HG02943 (cell line): ENCODE measurements around the gene FEM1B.

Experiments
- ATAC-seq: cut with Tn5 transposase; IDR thresholded peaks from one replicate; pipeline ENCODE4 v1.9.1; 2021; ENCODE audit warnings: mild to moderate bottlenecking, low read depth, moderate library complexity; ENCODE audit not compliant: unreplicated experiment

Gene FEM1B

DNA sequence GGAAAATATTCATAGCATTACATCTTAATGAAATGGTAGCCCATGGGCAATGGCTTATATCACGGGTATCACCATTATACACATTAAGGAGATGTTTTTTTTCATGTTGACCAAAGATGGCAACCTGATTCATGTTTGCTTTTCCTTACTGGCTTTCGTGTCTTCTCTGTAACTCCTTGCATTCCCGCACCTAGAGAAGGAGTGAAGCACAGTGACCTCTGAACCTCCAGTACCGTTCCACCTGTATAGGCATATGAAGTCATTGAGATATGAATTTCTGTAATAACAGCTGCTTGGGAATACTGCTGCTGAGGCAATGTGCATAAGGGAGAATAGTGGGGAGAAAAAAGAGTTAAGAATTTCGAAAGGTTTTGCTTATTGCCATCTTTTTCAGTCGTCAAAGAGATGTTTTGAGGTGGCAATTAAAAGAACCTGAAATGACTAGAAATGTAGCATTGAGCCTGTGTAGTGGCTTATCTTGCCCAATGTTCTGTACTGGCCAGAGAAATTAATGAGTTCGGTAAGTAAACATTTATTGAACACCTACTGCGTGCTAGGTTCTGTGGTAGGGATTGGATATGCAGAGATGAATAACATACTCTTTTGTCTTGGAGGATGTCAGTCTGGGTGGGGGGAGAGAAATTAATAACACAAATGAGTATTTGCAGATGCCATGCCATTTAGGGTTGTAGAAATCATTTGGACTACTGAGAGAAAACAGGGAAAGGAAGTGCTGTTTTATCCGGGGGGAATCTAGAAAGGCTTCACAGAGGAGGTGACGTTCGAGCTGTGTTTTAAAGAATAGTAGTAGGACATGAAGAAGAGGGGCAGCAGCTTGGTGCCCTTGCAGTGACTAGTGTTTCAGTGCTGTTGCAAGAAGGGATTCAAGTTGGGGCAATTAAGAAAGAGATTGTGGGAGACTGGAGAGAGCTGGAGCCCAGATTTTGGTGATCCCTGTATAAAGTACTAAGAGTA, 2.5 kb downstream of the FEM1B start:
- ATAC-seq: no peak

DNA sequence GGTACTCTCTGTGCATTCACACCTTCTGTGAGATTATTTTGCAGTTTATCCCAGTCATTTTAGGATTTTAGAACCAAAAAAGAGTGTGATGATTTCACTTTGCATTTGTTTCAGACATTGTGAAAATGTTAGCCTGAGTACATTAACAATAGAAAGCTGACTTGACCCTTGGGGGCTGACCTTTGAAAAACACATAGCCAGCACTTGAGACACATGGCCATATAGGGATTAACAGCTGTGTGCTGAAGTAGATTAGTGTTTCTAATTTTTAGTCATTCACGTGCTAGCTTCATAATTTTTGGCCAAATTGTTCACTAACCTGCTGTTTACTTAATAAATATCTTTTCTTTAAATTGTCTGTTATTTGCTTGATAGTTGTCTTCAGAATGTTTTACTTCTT, 3.5 kb downstream of the FEM1B start:
- no peak for ATAC-seq

GRCh38 chr15:68283401-68283800, 5.9 kb downstream of the FEM1B start:
- ATAC-seq: no peak

GRCh38 chr15:68284616-68285258, 7.2 kb downstream of the FEM1B start:
- no peak for ATAC-seq

DNA sequence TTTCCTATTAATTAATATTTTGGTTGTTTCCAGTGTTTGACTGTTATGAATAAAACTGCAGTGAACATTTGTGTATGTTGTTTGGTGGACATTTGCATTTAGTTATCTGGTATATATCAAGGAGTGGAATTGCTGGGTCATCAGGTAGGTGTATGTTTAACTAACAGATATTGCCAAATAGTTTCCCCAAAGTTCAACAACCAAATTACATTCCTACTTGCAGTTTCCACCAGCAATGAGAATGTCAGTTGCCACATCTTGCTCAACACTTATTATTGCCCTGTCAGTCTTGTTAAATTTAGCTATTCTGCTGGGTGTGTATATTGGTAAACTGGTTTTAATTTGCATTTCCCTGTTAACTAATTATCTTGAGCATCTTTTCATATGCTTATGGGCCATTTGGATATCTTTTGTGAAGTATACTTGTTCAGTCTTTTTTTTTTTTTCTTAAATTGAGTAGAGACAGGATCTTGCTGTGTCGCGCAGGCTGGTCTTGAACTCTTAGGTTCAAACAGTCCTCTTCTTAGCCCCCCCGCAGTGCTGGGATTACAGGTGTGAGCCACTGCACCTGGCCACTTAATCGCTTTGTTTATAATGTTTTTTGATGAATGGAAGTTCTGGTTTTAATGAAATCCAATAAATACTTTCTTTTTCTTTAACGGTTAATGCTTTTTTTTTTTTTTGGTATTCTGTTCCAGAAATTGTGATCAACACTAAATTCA, 7.9 kb downstream of the FEM1B start:
- no peak for ATAC-seq

- ATAC-seq: no peak
Observed at GRCh38 chr15:68286256-68286655, 8.7 kb downstream of the FEM1B start.

- no peak for ATAC-seq
Observed at GRCh38 chr15:68289057-68289456, 11.5 kb downstream of the FEM1B start.

GRCh38 chr15:68289621-68290352, 12.2 kb downstream of the FEM1B start:
- ATAC-seq: no peak

- no peak for ATAC-seq
Observed at GRCh38 chr15:68290715-68291114, 13.2 kb downstream of the FEM1B start.

- ATAC-seq: no peak
Observed at GRCh38 chr15:68292157-68292781, 14.7 kb downstream of the FEM1B start.

DNA sequence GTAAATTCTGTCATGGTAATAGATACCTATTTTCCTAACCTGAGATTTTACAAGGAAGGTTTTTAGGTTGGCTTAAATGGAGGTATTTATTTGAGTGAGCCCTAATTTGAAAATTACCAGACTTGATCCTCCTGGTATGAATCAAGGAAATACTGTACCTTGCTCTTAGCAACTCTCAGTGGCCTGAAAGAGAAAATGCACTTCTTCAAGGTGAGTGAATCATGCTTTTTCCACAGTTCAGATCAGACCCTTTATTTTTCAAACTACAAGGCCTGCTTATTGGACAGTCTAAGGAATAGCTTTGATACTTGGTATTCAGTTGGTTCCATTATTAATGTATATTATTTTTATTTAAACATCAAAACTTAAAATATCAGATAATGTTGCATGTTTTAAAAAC, 15.4 kb downstream of the FEM1B start:
- ATAC-seq: no peak

DNA sequence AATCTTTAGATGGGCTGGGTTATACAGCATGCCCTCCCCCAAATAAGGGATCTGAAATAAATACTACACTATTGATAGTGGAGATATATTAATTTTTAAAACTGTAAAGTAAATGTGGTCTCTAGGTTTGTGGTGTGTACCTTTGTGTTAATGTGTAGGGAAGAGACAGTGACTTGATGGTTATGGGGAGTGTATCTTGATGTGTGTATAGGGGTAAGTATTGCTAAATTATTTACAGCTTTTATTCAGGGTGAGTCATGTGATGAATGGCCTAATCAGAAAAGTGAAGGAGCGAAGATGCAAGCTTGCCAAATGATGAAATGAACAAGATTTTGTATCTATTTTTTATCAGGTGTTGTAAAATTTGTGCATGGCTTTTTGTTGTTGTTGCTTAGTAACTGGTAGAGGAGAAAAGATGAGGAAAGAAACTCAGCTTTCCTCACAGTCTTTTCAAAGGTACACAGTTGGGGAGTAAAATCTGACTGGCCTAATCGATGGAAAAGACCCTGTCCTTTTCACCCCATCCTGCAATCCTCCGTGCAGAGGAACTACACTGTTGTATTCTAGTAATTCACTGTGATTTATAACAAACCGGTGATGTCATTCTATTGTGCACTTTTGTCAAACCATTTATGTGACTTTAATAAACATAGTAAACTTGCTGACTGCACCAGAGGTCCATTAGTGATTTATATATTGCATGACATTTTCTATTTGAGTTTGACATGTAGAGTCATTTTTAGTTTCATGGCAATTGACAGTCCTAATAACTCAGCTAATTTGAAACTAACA, 17.7 kb downstream of the FEM1B start:
- no peak for ATAC-seq

- ATAC-seq: no peak
Observed at GRCh38 chr15:68298336-68298735, 20.8 kb downstream of the FEM1B start.

DNA sequence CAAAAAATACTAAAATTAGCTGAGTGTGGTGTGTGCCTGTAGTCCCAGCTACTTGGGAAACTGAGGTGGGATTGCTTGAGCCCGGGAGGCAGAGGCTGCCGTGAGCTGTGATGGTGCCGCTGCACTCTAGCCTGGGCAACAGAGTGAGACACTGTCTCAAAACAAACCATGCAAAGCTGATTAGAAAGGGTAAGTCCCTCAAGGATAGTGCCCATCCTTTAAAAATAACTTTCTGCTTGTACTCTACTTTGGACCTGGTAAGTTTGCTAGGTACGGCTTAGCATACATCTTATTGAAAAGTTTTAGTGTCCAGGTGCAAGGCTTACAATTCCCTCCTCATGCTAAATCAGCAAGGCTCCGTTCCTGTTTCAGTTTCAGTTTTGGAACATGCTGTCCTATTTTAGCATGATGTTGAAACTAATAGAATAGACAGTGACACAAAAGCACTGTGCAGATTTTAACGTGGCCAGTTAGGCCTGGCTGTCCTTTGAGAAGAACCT, 21.4 kb downstream of the FEM1B start:
- peak; percentile 69 for ATAC-seq

DNA sequence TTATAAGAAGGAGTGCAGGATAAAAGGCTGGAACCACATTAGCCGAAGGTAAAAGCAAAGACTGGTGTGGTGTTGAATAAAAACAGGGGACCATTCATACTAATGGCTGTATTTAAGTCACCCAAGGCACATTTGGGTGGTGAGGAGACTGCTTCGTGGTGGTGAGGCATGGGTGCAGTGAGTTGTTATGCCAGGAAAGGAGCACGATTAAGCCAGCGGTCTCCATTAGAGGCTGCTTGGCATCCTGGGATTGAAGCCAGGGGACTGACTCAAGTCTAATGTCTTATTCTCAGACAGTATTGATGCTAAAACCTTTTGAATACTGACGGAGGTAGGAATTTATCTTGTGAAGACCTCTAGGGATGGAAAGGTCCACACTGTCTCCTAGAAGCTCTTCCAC, 21.9 kb downstream of the FEM1B start:
- no peak for ATAC-seq

DNA sequence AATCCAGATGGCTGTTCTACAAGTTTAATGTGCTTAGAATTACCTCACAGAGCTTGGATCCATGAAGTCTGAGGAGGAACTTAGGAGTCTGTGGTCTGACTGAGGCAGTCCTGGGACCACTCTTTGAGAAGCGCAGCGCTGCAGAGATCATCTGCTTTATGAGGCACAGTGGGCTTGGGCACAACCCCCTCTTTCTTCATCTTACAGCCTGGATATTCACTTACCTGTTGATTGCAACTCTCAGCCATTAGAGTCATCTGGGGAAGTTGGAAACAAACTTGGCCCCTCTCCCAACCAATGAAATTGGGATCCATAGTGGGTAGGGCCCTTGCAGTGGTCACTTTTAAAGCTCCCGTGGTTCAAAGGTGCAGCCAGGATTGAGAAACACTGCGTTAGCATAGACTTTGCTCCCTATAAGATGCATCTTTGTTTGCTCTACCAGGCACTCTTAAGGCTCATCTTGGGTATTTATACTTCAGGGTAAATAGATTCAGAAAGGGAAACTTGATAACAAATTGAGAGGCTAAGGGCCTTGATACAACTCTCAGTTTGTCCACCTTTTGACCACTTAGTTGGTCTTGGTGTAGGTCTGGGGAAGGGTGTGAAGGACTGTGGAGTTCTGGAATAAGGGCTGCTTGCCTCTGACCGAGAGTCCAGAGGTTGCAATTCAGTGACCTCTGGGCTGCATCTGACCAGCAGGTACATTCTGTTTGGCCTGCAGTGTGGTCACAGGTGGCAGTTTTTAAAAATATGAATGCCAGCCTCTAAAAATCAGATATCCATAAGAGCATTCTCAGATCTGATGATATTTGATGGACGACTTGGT, 22.8 kb downstream of the FEM1B start:
- ATAC-seq: no peak

DNA sequence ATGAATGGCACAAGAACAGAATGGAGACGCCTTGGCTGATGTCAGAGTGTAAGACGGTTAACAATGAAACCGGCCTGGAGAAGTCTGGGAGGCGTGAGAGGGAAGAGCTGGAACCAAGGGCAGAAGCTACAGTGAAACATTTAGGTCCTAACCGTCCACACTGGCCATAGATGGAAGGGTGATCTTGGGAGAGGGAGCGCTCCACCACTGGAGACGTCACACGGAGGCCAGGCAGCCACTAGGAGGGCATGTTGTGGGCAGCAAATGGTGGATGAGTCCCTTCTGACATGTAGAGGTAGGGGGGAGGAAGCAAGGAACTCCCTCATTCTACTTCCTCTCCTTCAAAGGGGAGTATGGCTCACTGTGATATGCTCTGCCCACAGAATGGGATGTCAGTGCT, 23.8 kb downstream of the FEM1B start:
- no peak for ATAC-seq

DNA sequence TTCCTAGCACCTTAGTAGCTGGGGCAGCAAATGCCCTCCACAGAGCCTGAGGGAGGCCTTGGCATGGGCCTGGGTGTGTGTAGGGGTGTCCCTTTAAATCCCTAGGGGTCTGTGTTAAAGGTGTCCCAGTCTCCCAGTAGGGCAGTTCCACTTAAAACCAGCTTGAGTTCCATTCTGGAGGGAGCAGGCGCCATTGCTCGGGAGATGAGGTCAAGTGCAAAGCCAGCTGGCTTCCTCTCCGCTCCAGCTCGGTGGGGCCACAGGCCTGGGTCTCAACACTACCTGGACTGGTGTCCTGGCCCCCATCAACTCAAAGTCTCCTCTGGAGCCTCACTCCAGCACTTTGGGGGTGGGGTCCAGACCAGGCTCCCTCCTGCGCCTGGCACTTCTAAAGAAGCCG, 25.2 kb downstream of the FEM1B start:
- no peak for ATAC-seq
